ENCODE results near the gene BMPR1B. TPM values are rescaled to one million over a fixed set of nuclear protein-coding genes. Genes with fewer than 3 reads are reported as not detected.

BMPR1B gene
- total and polyA plus RNA-seq, 4 donors: 0.27 to 0.70 (median 0.48) TPM

GRCh38 chr4:94939791-94940519 is 182.2 kb downstream of the BMPR1B start:
- WGBS: 81% methylated on average over 2 of the region's 2 CpGs
- H3K27me3 ChIP-seq (ENCODE audit: control insufficient read depth in 4 of 4, insufficient read depth in 4 of 4, low read length in 3 of 4): no peaks in the 10 kb centered on the region
- no peak overlapping the region for H3K27ac ChIP-seq (ENCODE audit: low read depth in 1 of 2, low read length in 2 of 2)
- no peaks in the 10 kb centered on the region for H3K36me3 ChIP-seq (ENCODE audit: control insufficient read depth in 4 of 4, insufficient read depth in 3 of 4, low read depth in 1 of 4, low read length in 3 of 4)
- TF ChIP-seq MAX (IDR thresholded peaks at IDR 0.05): no peak
- TF ChIP-seq REST (IDR thresholded peaks at IDR 0.05): no peak
- TF ChIP-seq HNF4G (IDR thresholded peaks at IDR 0.05): no peak
- TF ChIP-seq SP1 (IDR thresholded peaks at IDR 0.05): no peak
- TF ChIP-seq RXRA (IDR thresholded peaks at IDR 0.05): no peak
- TF ChIP-seq, protein P1, sequence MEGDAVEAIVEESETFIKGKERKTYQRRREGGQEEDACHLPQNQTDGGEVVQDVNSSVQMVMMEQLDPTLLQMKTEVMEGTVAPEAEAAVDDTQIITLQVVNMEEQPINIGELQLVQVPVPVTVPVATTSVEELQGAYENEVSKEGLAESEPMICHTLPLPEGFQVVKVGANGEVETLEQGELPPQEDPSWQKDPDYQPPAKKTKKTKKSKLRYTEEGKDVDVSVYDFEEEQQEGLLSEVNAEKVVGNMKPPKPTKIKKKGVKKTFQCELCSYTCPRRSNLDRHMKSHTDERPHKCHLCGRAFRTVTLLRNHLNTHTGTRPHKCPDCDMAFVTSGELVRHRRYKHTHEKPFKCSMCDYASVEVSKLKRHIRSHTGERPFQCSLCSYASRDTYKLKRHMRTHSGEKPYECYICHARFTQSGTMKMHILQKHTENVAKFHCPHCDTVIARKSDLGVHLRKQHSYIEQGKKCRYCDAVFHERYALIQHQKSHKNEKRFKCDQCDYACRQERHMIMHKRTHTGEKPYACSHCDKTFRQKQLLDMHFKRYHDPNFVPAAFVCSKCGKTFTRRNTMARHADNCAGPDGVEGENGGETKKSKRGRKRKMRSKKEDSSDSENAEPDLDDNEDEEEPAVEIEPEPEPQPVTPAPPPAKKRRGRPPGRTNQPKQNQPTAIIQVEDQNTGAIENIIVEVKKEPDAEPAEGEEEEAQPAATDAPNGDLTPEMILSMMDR (IDR thresholded peaks at IDR 0.05; ENCODE audit: low read depth, low read length, missing input control): no peak
- TF ChIP-seq TAF1 (conservative IDR thresholded peaks at IDR 0.05): no peak
- TF ChIP-seq EGR1 (IDR thresholded peaks at IDR 0.05; ENCODE audit: low read depth in 2 of 2): no peak
- TF ChIP-seq FOXA1 (IDR thresholded peaks at IDR 0.05): no peak
- TF ChIP-seq, protein P2, sequence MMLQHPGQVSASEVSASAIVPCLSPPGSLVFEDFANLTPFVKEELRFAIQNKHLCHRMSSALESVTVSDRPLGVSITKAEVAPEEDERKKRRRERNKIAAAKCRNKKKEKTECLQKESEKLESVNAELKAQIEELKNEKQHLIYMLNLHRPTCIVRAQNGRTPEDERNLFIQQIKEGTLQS (IDR thresholded peaks at IDR 0.05): no peak
- TF ChIP-seq YY1 (IDR thresholded peaks at IDR 0.05): no peak
- no peaks in the 10 kb centered on the region for H3K9me3 ChIP-seq (ENCODE audit: control insufficient read depth in 4 of 4, low read length in 3 of 4)
- no peak for DNase-seq (ENCODE audit: low spot score)
- H3K4me3 ChIP-seq (ENCODE audit: low read depth in 1 of 3, low read length in 3 of 3): no peak overlapping the region
- H3K9ac ChIP-seq (ENCODE audit: low read depth in 1 of 2, low read length in 2 of 2): no peak overlapping the region
- no peaks in the 10 kb centered on the region for H3K4me1 ChIP-seq (ENCODE audit: control insufficient read depth in 4 of 4, insufficient read depth in 4 of 4, low read length in 3 of 4)

- no peak for DNase-seq (ENCODE audit: low spot score)
- no peaks in the 10 kb centered on the region for H3K4me1 ChIP-seq (ENCODE audit: control insufficient read depth in 4 of 4, insufficient read depth in 4 of 4, low read length in 3 of 4)
- H3K27me3 ChIP-seq (ENCODE audit: control insufficient read depth in 4 of 4, insufficient read depth in 4 of 4, low read length in 3 of 4): no peaks in the 10 kb centered on the region
- H3K27ac ChIP-seq (ENCODE audit: low read depth in 1 of 2, low read length in 2 of 2): no peak overlapping the region
- H3K9ac ChIP-seq (ENCODE audit: low read depth in 1 of 2, low read length in 2 of 2): no peak overlapping the region
- no peaks in the 10 kb centered on the region for H3K9me3 ChIP-seq (ENCODE audit: control insufficient read depth in 4 of 4, low read length in 3 of 4)
- H3K36me3 ChIP-seq (ENCODE audit: control insufficient read depth in 4 of 4, insufficient read depth in 3 of 4, low read depth in 1 of 4, low read length in 3 of 4): no peaks in the 10 kb centered on the region
- H3K4me3 ChIP-seq (ENCODE audit: low read depth in 1 of 3, low read length in 3 of 3): no peak overlapping the region
- WGBS: 87% methylated on average over 5 of the region's 5 CpGs
- TF ChIP-seq GABPA (IDR thresholded peaks at IDR 0.05 in 1 of 2, conservative IDR thresholded peaks at IDR 0.05 in 1 of 2): no peak
- TF ChIP-seq FOXA1 (IDR thresholded peaks at IDR 0.05): no peak
- TF ChIP-seq, protein P1 (IDR thresholded peaks at IDR 0.05; ENCODE audit: low read depth, low read length, missing input control): no peak
- TF ChIP-seq SP1 (IDR thresholded peaks at IDR 0.05): no peak
- no peak for TF ChIP-seq NR2F2 (IDR thresholded peaks at IDR 0.05)
- no peak for TF ChIP-seq HNF4G (IDR thresholded peaks at IDR 0.05)
- TF ChIP-seq FOXA2 (IDR thresholded peaks at IDR 0.05): no peak
- TF ChIP-seq TAF1 (conservative IDR thresholded peaks at IDR 0.05): no peak
- TF ChIP-seq HNF4A (conservative IDR thresholded peaks at IDR 0.05): no peak
- no peak for TF ChIP-seq YY1 (IDR thresholded peaks at IDR 0.05)
- TF ChIP-seq REST (IDR thresholded peaks at IDR 0.05): no peak
- TF ChIP-seq, protein P3, sequence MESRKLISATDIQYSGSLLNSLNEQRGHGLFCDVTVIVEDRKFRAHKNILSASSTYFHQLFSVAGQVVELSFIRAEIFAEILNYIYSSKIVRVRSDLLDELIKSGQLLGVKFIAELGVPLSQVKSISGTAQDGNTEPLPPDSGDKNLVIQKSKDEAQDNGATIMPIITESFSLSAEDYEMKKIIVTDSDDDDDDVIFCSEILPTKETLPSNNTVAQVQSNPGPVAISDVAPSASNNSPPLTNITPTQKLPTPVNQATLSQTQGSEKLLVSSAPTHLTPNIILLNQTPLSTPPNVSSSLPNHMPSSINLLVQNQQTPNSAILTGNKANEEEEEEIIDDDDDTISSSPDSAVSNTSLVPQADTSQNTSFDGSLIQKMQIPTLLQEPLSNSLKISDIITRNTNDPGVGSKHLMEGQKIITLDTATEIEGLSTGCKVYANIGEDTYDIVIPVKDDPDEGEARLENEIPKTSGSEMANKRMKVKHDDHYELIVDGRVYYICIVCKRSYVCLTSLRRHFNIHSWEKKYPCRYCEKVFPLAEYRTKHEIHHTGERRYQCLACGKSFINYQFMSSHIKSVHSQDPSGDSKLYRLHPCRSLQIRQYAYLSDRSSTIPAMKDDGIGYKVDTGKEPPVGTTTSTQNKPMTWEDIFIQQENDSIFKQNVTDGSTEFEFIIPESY (IDR thresholded peaks at IDR 0.05): no peak
- no peak for TF ChIP-seq RXRA (IDR thresholded peaks at IDR 0.05)
- no peak for TF ChIP-seq JUND (IDR thresholded peaks at IDR 0.05)
These were observed 182.8 kb downstream of the BMPR1B start for GRCh38 chr4:94940520-94940908.

Measured in liver (tissue), 9 donors.